HG03354 (cell line): ENCODE data around the gene GORASP2.

Source experiments
- ATAC-seq: cut with Tn5 transposase; IDR thresholded peaks from one replicate; pipeline ENCODE4 v1.9.1; 2021; ENCODE audit warnings: mild to moderate bottlenecking; ENCODE audit not compliant: unreplicated experiment, poor library complexity, severe bottlenecking

Gene GORASP2

DNA sequence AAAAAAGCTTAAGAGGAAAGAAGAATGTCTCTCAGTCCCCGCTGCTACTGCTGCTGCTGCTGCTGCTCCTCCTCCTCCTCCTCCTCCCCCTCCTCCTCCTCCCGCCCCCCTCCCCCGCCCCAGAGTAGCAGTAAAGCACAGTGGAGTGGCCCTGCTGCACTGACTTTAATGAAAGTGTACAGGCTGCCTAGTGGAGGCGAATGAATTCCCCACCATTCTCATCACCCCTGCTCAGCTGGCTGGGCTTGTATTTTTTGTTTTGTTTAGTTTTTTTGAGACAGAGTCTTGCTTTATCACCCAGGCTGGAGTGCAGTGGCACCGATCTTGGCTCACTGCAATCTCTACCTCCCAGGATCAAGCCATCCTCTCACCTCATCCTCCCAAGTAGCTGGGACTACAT is 34.3 kb downstream of the GORASP2 start:
- ATAC-seq = no peak

DNA sequence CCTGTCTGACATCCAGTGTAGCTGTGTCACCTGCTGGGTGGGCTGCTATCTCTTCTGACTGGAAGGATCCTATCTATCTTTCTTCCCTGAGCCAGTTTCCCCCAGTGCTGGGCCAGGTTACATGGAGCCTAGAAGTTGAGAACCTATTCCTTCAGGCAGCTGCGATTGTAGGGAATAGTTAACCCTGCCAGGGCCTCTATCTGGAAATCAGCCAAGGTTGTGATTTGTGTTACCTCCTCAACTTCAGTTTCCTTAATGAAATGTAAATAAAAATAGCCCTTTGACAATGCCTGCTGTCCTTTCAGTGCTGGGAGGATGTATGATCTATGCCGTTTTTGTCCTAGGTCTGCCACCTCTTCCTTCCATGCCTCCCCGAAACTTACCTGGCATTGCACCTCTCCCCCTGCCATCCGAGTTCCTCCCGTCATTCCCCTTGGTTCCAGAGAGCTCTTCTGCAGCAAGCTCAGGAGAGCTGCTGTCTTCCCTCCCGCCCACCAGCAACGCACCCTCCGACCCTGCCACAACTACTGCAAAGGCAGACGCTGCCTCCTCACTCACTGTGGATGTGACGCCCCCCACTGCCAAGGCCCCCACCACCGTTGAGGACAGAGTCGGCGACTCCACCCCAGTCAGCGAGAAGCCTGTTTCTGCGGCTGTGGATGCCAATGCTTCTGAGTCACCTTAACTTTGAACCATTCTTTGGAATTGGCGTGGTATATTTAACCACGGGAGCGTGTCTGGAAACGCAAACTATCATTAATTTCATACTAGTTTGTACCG is 36.6 kb downstream of the GORASP2 start:
- no peak for ATAC-seq

DNA sequence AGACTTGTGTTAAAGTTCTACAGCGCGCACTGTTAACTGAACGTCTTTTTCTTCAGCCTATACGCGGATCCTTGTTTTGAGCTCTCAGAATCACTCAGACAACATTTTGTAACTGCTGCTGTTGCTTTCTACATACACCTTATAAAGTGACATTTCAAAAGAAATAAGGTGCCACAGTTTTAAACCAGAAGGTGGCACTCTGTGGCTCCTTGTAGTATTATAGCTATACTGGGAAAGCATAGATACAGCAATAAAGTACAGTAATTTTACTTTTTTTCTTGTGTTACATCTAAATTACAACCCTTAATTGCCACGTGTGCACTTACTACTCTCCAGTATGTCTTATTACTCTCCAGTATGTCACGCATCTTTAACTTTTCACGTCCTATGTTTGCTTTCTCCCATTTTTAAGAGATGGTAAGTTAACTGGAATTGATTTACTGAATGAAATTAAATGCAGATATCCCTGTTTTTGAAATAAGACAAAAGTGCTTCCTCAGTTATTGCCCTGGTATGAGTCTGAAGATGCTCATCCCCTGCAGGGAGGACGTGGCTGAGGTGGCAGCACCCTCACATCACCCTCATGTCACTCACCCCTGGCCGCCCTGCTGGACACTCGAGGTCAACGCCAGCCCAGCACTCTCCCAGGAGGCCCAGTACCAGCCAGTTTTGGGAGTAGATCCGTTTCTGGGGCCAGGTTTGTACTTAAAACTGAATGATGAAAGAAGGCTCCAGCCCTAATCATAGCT is 37.8 kb downstream of the GORASP2 start:
- ATAC-seq = no peak

DNA sequence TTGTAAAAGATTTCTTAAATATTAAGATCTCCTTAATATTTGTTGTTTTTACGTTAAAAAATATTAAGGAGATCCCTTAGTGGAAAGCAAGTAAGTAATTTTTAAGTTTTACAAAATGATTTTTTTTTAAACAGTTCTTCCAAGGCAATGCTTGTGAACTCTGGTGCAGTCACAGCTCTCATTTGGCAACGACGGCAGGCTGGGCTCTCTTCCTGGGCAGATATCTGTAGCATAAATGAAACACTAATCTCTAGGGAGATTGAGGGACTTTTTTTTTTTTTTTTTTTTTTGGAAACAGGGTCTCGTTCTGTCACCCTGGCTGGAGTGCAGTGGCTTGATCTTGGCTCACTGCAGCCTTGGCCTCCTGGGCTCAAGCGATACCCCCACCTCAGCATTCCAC is 38.5 kb downstream of the GORASP2 start:
- no peak for ATAC-seq

DNA sequence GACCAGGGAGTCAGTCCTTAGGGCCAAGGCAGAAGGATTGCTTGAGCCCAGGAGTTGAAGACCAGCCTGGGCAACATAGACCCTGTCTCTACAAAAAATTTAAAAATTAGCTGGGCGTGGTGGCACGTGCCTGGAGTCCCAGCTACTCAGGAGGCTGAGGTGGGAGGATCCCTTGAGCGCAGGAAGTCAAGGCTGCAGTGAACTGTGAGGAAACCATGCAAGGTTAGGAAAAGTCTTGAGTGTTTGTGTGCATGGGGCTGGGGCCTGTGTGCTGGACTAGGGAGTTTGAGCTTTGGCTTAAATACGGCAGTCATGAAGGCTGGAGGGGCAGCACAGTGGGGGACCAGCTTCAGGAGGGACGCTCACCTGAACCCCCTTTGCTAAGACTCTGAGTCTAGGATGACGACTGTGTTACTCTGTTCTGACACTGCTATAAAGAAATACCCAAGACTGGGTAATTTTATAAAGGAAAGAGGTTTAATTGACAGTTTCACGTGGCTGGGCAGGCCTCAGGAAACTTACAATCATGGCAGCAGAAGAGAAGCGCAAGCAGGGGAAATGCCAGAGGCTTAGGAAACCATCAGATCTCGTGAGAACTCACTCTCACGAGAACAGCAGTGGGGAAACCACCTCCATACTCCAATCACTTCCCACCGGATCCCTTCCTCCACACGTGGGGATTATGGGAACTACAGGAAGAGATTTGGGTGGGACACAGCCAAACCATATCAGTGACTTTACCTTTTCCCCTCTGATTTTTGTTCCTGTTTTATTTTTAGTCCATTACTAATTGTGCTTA is 39.4 kb downstream of the GORASP2 start:
- no peak for ATAC-seq

DNA sequence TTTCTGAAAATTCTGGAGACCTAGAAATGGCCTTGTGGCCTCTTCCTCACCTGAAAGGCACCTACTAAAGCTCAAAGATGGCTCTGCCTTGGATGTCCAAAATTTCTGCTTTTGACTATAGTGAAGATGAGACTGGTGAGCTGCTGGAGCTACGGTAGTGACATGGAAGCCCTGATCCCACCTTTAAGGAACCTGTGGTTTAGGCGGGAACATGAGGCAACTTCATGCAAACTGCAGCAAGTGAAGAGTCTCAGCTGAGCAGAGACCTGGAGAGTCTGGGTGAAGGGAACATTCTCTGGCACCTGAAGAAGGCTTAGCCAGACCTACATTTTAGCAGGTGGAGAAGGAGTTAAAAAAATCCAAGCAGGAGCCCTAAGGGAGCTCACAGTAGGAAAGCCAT is 40.0 kb downstream of the GORASP2 start:
- no peak for ATAC-seq

DNA sequence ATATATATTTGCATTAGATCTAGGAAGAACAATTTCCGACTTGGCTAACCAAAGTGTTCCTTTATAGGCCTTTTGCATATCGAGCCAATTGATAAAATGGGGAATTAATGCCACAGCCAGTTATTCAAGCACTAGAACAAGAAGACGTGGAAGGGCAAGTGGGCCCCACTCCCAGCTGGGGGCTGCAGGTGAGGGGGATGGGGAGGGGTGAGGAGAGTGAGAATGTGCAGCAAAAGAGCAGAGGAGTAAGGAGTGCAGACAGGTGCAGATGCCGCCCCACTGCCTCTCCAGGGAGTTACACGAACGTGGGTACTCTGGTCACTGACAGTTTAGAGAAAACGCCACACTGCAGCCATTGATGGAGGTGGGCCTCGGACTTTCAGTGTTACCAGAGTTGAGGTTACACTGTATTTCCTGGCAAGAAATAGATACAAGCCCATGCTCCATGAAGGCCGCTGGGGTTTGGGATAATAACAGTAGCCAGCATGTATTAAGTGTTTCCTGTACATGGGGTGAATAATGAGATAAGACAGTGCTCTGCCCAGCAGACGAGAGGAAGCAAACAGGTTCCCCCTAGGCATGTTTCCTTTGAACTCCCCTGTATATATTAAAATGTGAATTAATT is 40.9 kb downstream of the GORASP2 start:
- ATAC-seq = no peak

DNA sequence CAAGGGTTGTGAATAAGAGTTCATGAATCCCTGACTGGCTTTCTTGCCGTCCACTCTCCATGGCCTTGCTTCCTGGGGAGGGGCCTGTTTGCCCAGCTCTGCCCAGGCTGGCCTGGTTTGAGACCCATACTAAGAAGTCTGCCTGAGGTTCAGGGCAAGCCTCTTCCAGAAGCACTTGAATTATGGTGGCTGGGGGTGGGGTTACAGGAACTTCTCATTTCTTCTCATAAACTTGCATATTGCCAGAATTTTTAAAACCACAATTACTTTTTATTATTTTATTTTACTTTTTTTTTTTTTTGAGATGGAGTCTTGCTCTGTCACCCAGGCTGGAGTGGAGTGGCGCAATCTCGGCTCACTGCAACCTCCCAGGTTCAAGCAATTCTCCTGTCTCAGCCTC is 42.0 kb downstream of the GORASP2 start:
- no peak for ATAC-seq

DNA sequence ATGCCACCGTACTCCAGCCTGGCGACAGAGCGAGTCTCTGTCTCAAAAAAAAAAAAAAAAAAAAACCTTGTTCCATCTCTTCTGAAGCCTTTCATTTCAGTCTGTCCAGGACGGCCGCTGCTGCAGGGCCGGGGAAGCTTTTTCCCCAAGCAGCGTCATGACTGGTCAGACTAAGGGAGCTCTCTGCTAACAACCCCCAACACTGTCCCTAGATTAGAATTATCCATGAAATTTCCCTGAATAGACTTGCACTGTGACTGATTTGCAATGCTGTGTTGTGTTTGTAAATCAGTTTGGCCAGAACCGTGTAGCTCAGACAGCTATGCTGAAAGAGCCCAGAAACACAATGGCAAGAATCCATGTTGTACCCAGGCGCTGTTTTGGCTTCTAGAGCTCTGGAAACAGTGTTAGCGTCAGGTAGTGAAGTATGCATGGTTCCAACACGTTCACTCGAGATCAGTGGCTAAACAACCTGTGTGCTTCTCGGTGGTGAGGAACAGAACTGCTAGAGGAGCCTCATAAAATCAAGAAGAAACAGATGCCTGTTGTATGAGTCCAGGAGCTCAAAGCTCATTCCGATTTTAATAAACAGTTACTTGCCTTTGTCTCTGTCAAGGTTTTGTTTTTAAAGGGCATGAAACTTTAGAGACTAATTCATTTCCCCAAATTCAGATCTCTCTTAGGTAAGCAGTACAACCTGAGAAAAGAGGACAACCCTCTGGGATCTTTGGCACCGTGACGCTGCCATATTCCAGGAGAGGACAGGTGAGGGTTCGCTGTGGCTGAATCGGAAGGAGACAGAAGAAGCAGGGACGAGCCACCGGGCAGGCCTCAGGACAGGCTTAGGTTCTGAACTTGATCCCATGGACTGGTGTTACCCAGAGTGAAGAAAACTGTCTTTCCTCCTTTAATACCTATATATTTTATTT is 43.5 kb downstream of the GORASP2 start:
- no peak for ATAC-seq

DNA sequence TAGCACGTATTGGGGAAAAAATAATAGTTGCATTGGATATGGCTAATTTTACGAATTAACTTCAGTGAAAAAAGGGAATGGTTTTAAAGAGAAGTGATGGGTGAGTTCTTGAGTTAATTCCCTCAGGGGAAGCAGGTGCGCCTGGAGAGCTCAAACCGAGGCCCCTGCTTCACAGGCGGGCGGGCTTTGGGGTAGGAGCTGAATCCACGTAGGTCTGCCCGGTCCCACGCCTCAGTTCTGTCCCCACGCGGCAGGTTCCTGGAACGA is 44.1 kb downstream of the GORASP2 start:
- no peak for ATAC-seq

DNA sequence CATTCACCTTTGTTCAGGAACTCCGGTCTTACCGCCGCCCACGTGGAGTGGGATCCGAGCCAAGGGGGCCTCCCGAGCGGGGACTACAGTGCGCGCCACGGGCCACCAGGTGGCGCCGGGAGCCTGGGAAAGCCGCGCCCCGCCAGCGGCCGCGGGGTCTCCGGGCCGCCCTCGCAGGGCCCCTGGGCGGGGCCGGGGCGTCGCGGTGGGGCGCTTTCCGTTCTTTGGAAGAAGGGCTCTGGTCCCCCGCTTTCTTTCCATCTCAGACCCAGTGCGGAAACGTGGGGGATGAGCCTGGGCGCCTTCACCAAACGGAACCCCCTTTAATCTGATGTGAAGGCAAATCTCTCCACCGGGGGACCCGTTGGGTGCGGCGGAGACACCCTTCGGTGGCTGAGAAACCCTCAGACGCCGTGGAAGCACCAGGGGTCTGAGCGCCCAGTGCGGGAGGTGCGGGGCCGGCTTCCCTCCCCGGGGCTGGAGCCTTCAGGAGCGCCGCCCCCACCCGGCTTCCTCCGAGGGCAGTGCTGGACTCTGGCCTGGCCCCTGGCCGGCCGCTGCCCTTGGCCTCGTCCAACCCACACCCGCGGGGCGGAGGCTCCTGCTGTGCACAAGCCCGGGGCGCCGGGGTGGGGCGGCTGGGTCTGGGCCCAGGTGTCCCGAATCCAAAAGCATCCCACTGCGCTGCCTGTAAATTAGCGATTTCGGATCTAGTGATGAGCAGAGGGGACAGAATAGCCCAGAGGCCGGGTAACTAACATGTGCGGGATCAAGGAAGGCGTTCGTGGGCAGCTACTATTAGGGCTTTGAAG is 44.6 kb downstream of the GORASP2 start:
- peak; percentile 94 for ATAC-seq

DNA sequence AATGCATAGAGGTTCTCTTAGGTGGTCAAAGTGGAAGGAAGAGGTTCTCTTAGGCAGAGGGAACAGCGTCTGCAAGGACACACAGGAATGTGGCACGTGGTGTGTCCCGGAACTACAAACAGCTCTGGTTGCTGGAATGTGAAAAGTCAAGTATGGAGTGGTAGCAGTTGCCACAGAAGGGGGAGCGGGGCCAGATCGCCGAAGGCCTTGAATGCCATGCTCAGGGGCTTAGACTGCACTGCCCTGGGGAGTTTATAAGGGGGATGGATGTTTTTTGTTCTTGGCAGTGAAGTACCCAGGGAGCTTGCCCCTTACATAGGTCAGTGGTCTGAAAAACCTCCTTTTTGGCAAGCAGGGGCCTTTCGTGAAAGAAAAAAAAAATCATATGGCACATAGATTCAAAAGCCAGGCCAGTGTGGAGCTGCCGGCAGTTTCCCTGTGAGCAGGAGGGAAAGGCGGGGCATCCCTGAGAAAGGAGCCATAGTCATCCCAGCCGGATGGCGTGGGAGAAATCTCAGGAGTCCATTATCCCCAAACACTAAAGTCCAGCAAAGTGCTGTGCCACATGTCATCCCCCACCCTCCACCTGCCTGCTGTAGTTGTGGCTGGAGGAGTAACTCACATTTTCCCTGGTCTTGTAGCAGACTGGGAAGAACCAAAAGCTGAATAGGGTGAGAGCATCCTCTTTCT is 45.4 kb downstream of the GORASP2 start:
- ATAC-seq = no peak

DNA sequence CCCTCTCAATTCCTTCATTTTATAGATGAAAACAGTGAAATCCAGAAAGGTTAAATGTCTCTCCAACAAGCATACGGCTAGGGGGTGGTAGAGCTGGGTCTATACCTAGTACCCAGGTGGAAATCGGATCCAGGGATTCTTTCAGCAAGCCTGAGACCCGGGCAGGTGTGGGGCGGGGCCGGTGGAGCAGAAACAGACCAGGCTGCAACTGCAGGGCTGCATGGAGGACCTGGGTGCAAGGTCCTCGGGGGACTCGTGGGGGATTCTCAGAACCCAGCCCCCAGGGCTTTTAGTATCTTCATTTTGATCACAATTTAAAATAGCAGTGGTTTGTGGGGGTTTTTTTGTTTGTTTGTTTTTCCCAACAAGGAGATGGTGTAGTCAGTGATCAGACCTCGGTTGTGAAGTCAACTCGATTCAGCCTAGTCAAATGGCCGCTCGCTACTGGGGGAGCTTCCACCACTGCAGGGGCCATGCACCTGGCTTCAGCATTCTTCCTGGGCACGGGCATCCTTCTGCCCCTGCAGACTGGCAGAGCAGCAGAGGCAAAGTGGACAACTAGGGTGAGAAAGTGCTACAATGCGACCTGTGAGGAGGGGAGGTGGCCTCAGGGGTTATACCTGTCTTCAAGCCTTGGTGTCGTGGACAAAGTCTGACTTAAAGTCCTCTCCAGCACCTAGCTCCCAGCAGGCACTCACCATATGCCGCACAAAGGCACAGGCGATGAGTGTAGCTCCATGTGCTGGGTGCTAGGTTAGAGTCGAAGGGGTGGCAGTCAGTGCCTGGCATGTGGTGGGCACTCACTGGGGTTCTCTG is 46.3 kb downstream of the GORASP2 start:
- no peak for ATAC-seq

DNA sequence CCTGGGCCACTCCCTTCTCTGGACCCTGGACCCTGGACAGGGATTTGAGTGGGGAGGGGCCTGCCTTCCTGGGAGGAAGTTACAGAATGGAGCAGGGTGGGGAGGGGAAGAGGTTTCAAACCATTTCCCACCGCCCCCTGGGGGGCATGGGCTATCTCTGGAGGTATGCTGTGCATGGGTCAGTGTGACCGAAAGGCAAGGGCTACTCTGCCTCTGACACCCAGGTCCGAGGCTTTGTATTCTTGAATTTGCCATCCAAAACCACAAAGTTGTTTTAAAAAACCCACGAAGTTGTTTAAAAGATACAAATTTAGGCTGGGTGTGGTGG is 46.9 kb downstream of the GORASP2 start:
- no peak for ATAC-seq

DNA sequence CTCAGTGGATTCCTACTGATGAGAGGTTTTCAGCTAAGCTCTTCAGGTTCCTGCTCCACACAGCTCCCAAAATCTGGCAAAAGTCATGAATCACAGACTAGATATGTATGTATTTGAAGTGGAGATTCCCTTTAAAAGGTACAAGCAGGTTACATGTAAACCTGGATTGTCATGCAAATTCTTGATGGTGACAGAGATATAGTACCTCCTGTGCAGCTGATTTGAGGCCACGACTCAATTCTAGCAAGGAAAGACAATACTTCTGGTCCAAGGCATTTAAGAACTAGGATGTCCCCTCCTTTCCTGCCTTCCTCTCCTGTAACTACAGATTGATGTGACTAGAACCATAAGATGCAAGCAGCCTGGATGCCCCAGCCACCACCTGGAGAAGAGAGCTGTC is 55.0 kb downstream of the GORASP2 start:
- no peak for ATAC-seq

DNA sequence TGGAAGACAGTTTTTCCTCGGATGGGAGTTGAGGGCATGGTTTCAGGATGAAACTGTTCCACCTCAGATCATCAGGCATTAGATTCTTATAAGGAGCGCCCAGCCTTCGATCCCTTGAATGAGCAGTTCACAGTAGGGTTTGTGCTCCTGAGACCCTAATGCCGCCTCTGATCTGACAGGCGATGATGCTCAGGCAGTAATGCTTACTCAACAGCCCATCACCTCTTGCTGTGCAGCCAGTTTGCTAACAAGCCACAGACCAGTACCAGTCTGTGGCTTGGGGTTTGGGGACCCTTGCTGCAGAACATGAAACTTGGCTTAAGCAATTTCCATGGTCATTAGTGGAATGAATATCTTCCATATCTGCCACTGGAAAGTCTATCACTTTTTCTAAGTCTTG is 56.4 kb downstream of the GORASP2 start:
- no peak for ATAC-seq

DNA sequence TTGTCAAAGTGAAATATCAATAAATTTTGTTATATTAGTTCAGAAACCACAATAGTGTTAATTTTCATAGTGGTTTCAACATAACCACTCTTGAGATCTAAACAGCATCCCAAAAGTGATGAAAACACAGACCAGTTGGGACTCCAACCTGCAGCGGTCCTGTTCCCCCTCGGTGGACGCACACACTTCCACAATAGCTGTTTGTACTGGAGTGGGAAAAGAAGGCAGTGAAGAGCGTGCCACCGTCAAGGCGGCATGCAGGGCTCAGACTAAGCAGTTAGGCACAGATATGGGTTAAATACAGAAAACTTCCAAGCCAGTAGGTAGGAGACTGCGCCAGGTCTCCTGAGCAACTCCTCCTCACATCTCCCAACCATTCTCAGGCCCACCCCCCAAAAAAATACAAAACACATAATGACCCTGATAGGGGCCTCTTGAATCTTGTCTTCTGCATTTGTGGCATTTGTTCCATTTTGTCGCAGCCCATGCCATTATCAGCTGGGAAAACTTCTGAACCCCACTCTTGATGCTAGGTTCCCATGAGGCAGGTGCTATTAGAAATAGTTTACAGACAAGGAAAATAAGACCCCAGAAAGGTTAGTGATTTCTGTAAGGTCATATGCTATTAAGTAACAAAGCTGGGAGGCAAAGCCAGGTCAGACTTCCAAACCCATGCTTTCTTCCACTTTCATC is 57.7 kb downstream of the GORASP2 start:
- no peak for ATAC-seq
